OCI-LY1 (cell line): ENCODE data around the gene WNT7B.

Experiments
- H2AFZ ChIP-seq: fragments of 200-600 bp; sonication (generic), shearing (Covaris generic); 2 replicates; pipeline ENCODE4 v1.6.0; 2014; ENCODE audit warnings: antibody characterized with exemption, mild to moderate bottlenecking, low read length
- H3F3A ChIP-seq: fragments of 200-600 bp; sonication (generic), shearing (Covaris generic); 2 replicates; pipeline ENCODE4 v1.6.0; 2014; ENCODE audit warnings: mild to moderate bottlenecking, antibody characterized with exemption, low read length, moderate library complexity; ENCODE audit not compliant: insufficient read depth
- H3K27ac ChIP-seq: fragments of 200-600 bp; sonication (generic); 2 replicates; pipeline ENCODE4 v1.5.1; 2014; ENCODE audit warnings: low read length, mixed run types, mild to moderate bottlenecking, low read depth; ENCODE audit not compliant: poor library complexity, severe bottlenecking
- H3K27me3 ChIP-seq: fragments of 200-600 bp; sonication (generic); 2 replicates; pipeline ENCODE4 v1.6.0; 2014; ENCODE audit warnings: antibody characterized with exemption, mild to moderate bottlenecking, low read length, moderate library complexity; ENCODE audit not compliant: insufficient read depth
- H3K36me3 ChIP-seq: fragments of 200-600 bp; sonication (generic); 2 replicates; pipeline ENCODE4 v1.6.1; 2014; ENCODE audit warnings: mild to moderate bottlenecking, antibody characterized with exemption, low read length, moderate library complexity, mixed read lengths; ENCODE audit not compliant: insufficient read depth
- H3K4me1 ChIP-seq: fragments of 200-600 bp; sonication (generic); 2 replicates; pipeline ENCODE4 v1.5.1; 2014; ENCODE audit warnings: mild to moderate bottlenecking, low read length, moderate library complexity; ENCODE audit not compliant: insufficient read depth, severe bottlenecking
- H3K4me2 ChIP-seq: fragments of 200-600 bp; sonication (generic), shearing (Covaris generic); 2 replicates; pipeline ENCODE4 v1.6.1; 2014; ENCODE audit warnings: low read length
- H3K4me3 ChIP-seq: fragments of 200-600 bp; sonication (generic); 2 replicates; pipeline ENCODE4 v1.5.1; 2014; ENCODE audit warnings: low read length, low read depth, mild to moderate bottlenecking, mixed read lengths; ENCODE audit not compliant: poor library complexity, severe bottlenecking
- H3K79me2 ChIP-seq: fragments of 200-600 bp; shearing (Covaris generic); 2 replicates; pipeline ENCODE4 v1.6.1; 2016; ENCODE audit warnings: mixed run types, low read length, mixed read lengths; ENCODE audit not compliant: insufficient read depth
- H3K9ac ChIP-seq: fragments of 200-600 bp; sonication (generic), shearing (Covaris generic); 2 replicates; pipeline ENCODE4 v1.6.1; 2014; ENCODE audit warnings: mild to moderate bottlenecking, low read length, mixed read lengths
- H3K9me2 ChIP-seq: fragments of 200-600 bp; sonication (generic), shearing (Covaris generic); 2 replicates; pipeline ENCODE4 v1.6.1; 2014; ENCODE audit warnings: low read depth, mild to moderate bottlenecking, low read length, mixed read lengths
- H3K9me3 ChIP-seq: fragments of 200-600 bp; shearing (Covaris generic); 2 replicates; pipeline ENCODE4 v1.6.1; 2014; ENCODE audit warnings: low read length, mixed read lengths
- H4K20me1 ChIP-seq: fragments of 200-600 bp; sonication (generic), shearing (Covaris generic); 2 replicates; pipeline ENCODE4 v1.6.0; 2016; ENCODE audit warnings: mild to moderate bottlenecking, low read length; ENCODE audit not compliant: insufficient read depth
- EZH2 ChIP-seq: fragments of 200-600 bp; sonication (generic), shearing (Covaris generic); IDR thresholded peaks from 2 replicates; pipeline ENCODE4 v1.8.0; 2017; ENCODE audit warnings: borderline replicate concordance, mixed run types, mild to moderate bottlenecking, antibody characterized with exemption, low read length, moderate library complexity, mixed read lengths
- TF ChIP-seq, protein P1 (sequence below): fragments of 200-600 bp; sonication (generic), shearing (Covaris generic); IDR thresholded peaks from 2 replicates; pipeline ENCODE4 v1.5.1; 2017; ENCODE audit warnings: mild to moderate bottlenecking, antibody characterized with exemption, low read length, moderate library complexity, mixed read lengths

Gene WNT7B

DNA sequence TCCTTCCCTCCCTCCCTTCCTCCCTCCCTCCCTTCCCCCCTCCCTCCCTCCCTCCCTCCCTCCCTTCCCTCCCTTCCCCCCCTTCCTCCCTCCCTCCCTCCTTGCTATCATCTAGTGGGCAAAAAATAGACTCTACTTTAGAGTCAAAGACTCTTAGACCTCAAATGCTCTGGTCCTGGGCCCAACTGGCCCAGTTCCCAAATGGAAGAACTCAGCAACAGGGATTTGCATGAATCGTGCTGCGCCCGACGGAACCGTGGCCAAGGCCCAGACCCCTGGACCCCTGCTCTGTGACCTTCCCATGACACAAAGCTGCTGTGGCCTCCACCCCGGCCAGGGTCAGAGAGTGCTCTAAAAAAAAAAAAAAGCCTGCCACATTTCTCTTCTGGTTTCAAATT, 97.4 kb downstream of the WNT7B start:
- no peaks in the 10 kb centered on the region for H4K20me1 ChIP-seq
- H3K4me3 ChIP-seq: no peak overlapping the region
- no peaks in the 10 kb centered on the region for H3K9me3 ChIP-seq
- H3K36me3 ChIP-seq: no peaks in the 10 kb centered on the region
- no peak overlapping the region for H3K27ac ChIP-seq
- no peak overlapping the region for H3K9ac ChIP-seq
- no peaks in the 10 kb centered on the region for H3F3A ChIP-seq
- peaks cover 6% of the 10 kb centered on the region; the same call in 1 of the 2 replicates for H3K27me3 ChIP-seq
- no peaks in the 10 kb centered on the region for H3K9me2 ChIP-seq
- no peaks in the 10 kb centered on the region for H3K4me1 ChIP-seq
- no peak overlapping the region for H2AFZ ChIP-seq
- TF ChIP-seq EZH2: no peak
- TF ChIP-seq, protein P1, sequence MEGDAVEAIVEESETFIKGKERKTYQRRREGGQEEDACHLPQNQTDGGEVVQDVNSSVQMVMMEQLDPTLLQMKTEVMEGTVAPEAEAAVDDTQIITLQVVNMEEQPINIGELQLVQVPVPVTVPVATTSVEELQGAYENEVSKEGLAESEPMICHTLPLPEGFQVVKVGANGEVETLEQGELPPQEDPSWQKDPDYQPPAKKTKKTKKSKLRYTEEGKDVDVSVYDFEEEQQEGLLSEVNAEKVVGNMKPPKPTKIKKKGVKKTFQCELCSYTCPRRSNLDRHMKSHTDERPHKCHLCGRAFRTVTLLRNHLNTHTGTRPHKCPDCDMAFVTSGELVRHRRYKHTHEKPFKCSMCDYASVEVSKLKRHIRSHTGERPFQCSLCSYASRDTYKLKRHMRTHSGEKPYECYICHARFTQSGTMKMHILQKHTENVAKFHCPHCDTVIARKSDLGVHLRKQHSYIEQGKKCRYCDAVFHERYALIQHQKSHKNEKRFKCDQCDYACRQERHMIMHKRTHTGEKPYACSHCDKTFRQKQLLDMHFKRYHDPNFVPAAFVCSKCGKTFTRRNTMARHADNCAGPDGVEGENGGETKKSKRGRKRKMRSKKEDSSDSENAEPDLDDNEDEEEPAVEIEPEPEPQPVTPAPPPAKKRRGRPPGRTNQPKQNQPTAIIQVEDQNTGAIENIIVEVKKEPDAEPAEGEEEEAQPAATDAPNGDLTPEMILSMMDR: no peak
- no peak overlapping the region for H3K4me2 ChIP-seq
- no peaks in the 10 kb centered on the region for H3K79me2 ChIP-seq

- no peak for TF ChIP-seq EZH2
- TF ChIP-seq, protein P1: no peak
- Histone ChIP-seq H3F3A (no peaks in the 10 kb centered on the region), H3K79me2 (no peaks in the 10 kb centered on the region), H3K9me3 (no peaks in the 10 kb centered on the region), H3K9me2 (no peaks in the 10 kb centered on the region), H3K36me3 (no peaks in the 10 kb centered on the region), H3K4me2 (no peak overlapping the region), H4K20me1 (no peaks in the 10 kb centered on the region), H2AFZ (no peak overlapping the region), H3K4me1 (no peaks in the 10 kb centered on the region), H3K27me3 (peaks cover 4% of the 10 kb centered on the region; the same call in 1 of the 2 replicates), H3K27ac (no peak overlapping the region), H3K4me3 (no peak overlapping the region), H3K9ac (no peak overlapping the region)
These were observed 97.9 kb downstream of the WNT7B start for GRCh38 chr22:45878901-45879551.

GRCh38 chr22:45878051-45878781, 98.7 kb downstream of the WNT7B start:
- H3K36me3 ChIP-seq: peaks cover 1% of the 10 kb centered on the region; the same call in 1 of the 2 replicates
- no peak overlapping the region for H3K9ac ChIP-seq
- H3K9me3 ChIP-seq: peaks cover 7% of the 10 kb centered on the region
- no peak overlapping the region for H3K4me2 ChIP-seq
- H3K9me2 ChIP-seq: no peaks in the 10 kb centered on the region
- no peak overlapping the region for H3K27ac ChIP-seq
- H3K27me3 ChIP-seq: peaks cover 7% of the 10 kb centered on the region; the same call in 1 of the 2 replicates
- no peaks in the 10 kb centered on the region for H3K4me1 ChIP-seq
- TF ChIP-seq, protein P1: no peak
- TF ChIP-seq EZH2: no peak
- H3K4me3 ChIP-seq: no peak overlapping the region
- no peaks in the 10 kb centered on the region for H4K20me1 ChIP-seq
- H3F3A ChIP-seq: no peaks in the 10 kb centered on the region
- no peaks in the 10 kb centered on the region for H3K79me2 ChIP-seq
- no peak overlapping the region for H2AFZ ChIP-seq
